HG03469 (cell line): ENCODE results near the gene TMTC2.

Experiments
- ATAC-seq: cut with Tn5 transposase; IDR thresholded peaks from one replicate; pipeline ENCODE4 v1.9.1; 2021; ENCODE audit warnings: mild to moderate bottlenecking, moderate library complexity, moderate number of reproducible peaks; ENCODE audit not compliant: unreplicated experiment

TMTC2 gene

GRCh38 chr12:82675246-82675645, 11.5 kb upstream of the TMTC2 start:
- no peak for ATAC-seq

- no peak for ATAC-seq
Measured at GRCh38 chr12:82682326-82682725, 4.4 kb upstream of the TMTC2 start.

GRCh38 chr12:82682851-82683261, 3.9 kb upstream of the TMTC2 start:
- ATAC-seq, result no peak

- ATAC-seq, result peak; percentile 54
Measured at GRCh38 chr12:82685790-82686167, 927 bp upstream of the TMTC2 start.

- ATAC-seq, result peak; percentile 22
Measured at GRCh38 chr12:82687021-82688011, 610 bp downstream of the TMTC2 start.

GRCh38 chr12:82688035-82688501, 1.4 kb downstream of the TMTC2 start:
- ATAC-seq, result no peak

- ATAC-seq, result no peak
Measured at GRCh38 chr12:82688596-82688995, 1.9 kb downstream of the TMTC2 start.

GRCh38 chr12:82690006-82690405, 3.3 kb downstream of the TMTC2 start:
- no peak for ATAC-seq

- no peak for ATAC-seq
Measured at GRCh38 chr12:82691513-82691912, 4.8 kb downstream of the TMTC2 start.

GRCh38 chr12:82694276-82694675, 7.6 kb downstream of the TMTC2 start:
- ATAC-seq, result no peak

- ATAC-seq, result no peak
Measured at GRCh38 chr12:82694970-82695369, 8.3 kb downstream of the TMTC2 start.

- no peak for ATAC-seq
Measured at GRCh38 chr12:82695531-82695930, 8.8 kb downstream of the TMTC2 start.

GRCh38 chr12:82696543-82696942, 9.8 kb downstream of the TMTC2 start:
- ATAC-seq, result no peak

GRCh38 chr12:82698708-82699564, 12.2 kb downstream of the TMTC2 start:
- no peak for ATAC-seq

GRCh38 chr12:82705774-82706173, 19.1 kb downstream of the TMTC2 start:
- ATAC-seq, result no peak

- no peak for ATAC-seq
Measured at GRCh38 chr12:82708061-82708879, 21.6 kb downstream of the TMTC2 start.

GRCh38 chr12:82709794-82710355, 23.2 kb downstream of the TMTC2 start:
- no peak for ATAC-seq

GRCh38 chr12:82710741-82711140, 24.0 kb downstream of the TMTC2 start:
- ATAC-seq, result no peak

GRCh38 chr12:82714427-82714826, 27.7 kb downstream of the TMTC2 start:
- no peak for ATAC-seq

- ATAC-seq, result no peak
Measured at GRCh38 chr12:82721726-82722125, 35.0 kb downstream of the TMTC2 start.
